K562 (cell line): ENCODE data around the gene FTH1. TPM values are rescaled to one million over a fixed set of nuclear protein-coding genes. Genes with fewer than 3 reads are reported as not detected.

ENCODE experiments used
- CLOCK ChIP-seq: fragments of 250-450 bp; sonication (Bioruptor Pico); IDR thresholded peaks from 2 replicates; pipeline ENCODE4 v1.4.0; 2020; ENCODE audit warnings: mild to moderate bottlenecking, moderate library complexity, borderline replicate concordance
- CREB3L1 ChIP-seq: fragments of 450-650 bp; IDR thresholded peaks from 2 replicates; pipeline ENCODE4 v1.6.1; 2014; ENCODE audit warnings: low read depth, mild to moderate bottlenecking, moderate library complexity, borderline replicate concordance
- GTF2B ChIP-seq: IDR thresholded peaks from 2 replicates; pipeline ENCODE4 v1.6.1; 2011; ENCODE audit not compliant: insufficient read length; ENCODE audit errors: extremely low read depth
- GTF2F1 ChIP-seq: IDR thresholded peaks from 2 replicates; pipeline ENCODE4 v1.6.1; 2011; ENCODE audit warnings: low read depth, low read length, improper control_type of control experiment
- ILF3 ChIP-seq: fragments of 450-650 bp; IDR thresholded peaks from 2 replicates; pipeline ENCODE4 v1.6.1; 2018; ENCODE audit warnings: antibody characterized with exemption, mild to moderate bottlenecking, moderate library complexity, borderline replicate concordance
- IRF2 ChIP-seq: sonication (generic); formaldehyde crosslinking; IDR thresholded peaks from 2 replicates; pipeline ENCODE4 v1.8.1; 2022; ENCODE audit warnings: mild to moderate bottlenecking, missing genetic modification reagents
- MEF2D ChIP-seq: conservative IDR thresholded peaks from 2 replicates; pipeline ENCODE4 v1.6.1; 2016; ENCODE audit warnings: low read depth, missing genetic modification characterization, missing compliant biosample characterization
- SMAD3 ChIP-seq: fragments of 450-650 bp; formaldehyde crosslinking; conservative IDR thresholded peaks from 2 replicates; pipeline ENCODE4 v1.4.0; 2020; ENCODE audit warnings: mild to moderate bottlenecking
- STAG1 ChIP-seq: sonication (generic); formaldehyde crosslinking; IDR thresholded peaks from 2 replicates; pipeline ENCODE4 v1.5.0; 2020; ENCODE audit warnings: missing genetic modification reagents, borderline replicate concordance
- TAF9B ChIP-seq: fragments of 450-650 bp; IDR thresholded peaks from 2 replicates; pipeline ENCODE4 v1.6.1; 2018; ENCODE audit warnings: mild to moderate bottlenecking; ENCODE audit not compliant: partially characterized antibody
- TEAD1 ChIP-seq, 2 experiments: fragments of 450-650 bp in 1 of 2; sonication (generic) in 1 of 2; formaldehyde crosslinking; IDR thresholded peaks; 2 replicates each; pipeline versions ENCODE4 v1.4.0 to v1.8.0; 2020 to 2022; ENCODE audit warnings: mild to moderate bottlenecking in 2 of 2, missing genetic modification reagents in 1 of 2
- ZNF280A ChIP-seq: fragments of 450-650 bp; IDR thresholded peaks from 2 replicates; pipeline ENCODE4 v1.6.1; 2018; ENCODE audit warnings: mild to moderate bottlenecking, low read depth; ENCODE audit not compliant: partially characterized antibody
- ZNF518B ChIP-seq: fragments of 250-450 bp; sonication (Bioruptor Pico); IDR thresholded peaks from 2 replicates; pipeline ENCODE4 v1.5.0; 2021; ENCODE audit warnings: mild to moderate bottlenecking, moderate library complexity
- polyA plus RNA-seq, 8 experiments: library from polyadenylated mRNA; depleted of rRNA in 4 of 8; stranded (reverse) in 5 of 8; unstranded in 3 of 8; fragments of >200 nt; fragmentation: Nextera tagmentation in 2 of 8; fragmentation: Illumina TruSeq in 1 of 8; extraction: Ambion mirVana in 2 of 8; extraction: Trizol in 1 of 8; gene quantifications; 2 replicates each; pipeline versions ENCODE4 v1.2.1 to v1.2.3, GENCODE V29; 2011 to 2014; ENCODE audit warnings: inconsistent platforms in 1 of 8, missing spikeins in 1 of 8
- total RNA-seq, 7 experiments: library from RNA; depleted of rRNA in 6 of 7; stranded (reverse); fragments of >200 nt in 6 of 7; fragmentation: Illumina TruSeq in 2 of 7; extraction: Trizol in 2 of 7; gene quantifications; 2 replicates each; pipeline versions ENCODE4 v1.2.1 to v1.2.3, GENCODE V29; 2011 to 2021; ENCODE audit warnings: low replicate concordance in 1 of 7

The FTH1 gene
- total and polyA plus RNA-seq, 9 of the 15 experiments (the other 6 are each of a cell fraction or from before 2014, with no cell fraction given) = 370 to 3,146 (median 802) TPM

- no peak for TF ChIP-seq CLOCK (CRISPR knock-in tag)
- TF ChIP-seq TAF9B = peak; percentile 72
- 0 out of 2 replicates have a peak, but pooled peaks have one; percentile 59 for TF ChIP-seq ILF3
- no peak for TF ChIP-seq ZNF280A
- peak; percentile 90 for TF ChIP-seq GTF2F1
- TF ChIP-seq TEAD1 (CRISPR knock-in tag; IDR thresholded peaks at IDR 0.05) = peak; percentile 31 to 71; a peak in 3 of 4 replicates
- no peak for TF ChIP-seq SMAD3
- no peak for TF ChIP-seq CREB3L1
- TF ChIP-seq MEF2D = no peak
- TF ChIP-seq IRF2 (CRISPR knock-in tag) = no peak
- TF ChIP-seq GTF2B = peak; percentile 73
- TF ChIP-seq ZNF518B (CRISPR knock-in tag) = no peak
- peak; percentile 33; the same call in 1 of the 2 replicates for TF ChIP-seq STAG1 (CRISPR knock-in tag)
These were observed at the start of gene FTH1 (continued) for GRCh38 chr11:61967116-61967923.
